SK-N-SH (cell line): ENCODE measurements around the gene TLNRD1.

ENCODE experiments used
- EP300 ChIP-seq, 2 experiments: IDR thresholded peaks; 2 replicates each; pipeline versions ENCODE4 v1.4.0 to v1.6.1; 2012; ENCODE audit warnings: borderline replicate concordance in 1 of 2, low read depth in 1 of 2, low read length in 1 of 2
- JUND ChIP-seq: IDR thresholded peaks from 2 replicates; pipeline ENCODE4 v1.4.0; 2012
- MXI1 ChIP-seq: IDR thresholded peaks from 2 replicates; pipeline ENCODE4 v1.6.1; 2012; ENCODE audit warnings: mild to moderate bottlenecking, low read depth, low read length, improper control_type of control experiment
- POLR2AphosphoS5 ChIP-seq: IDR thresholded peaks from 2 replicates; pipeline ENCODE4 v1.6.1; 2012; ENCODE audit warnings: low read depth, low read length
- TF ChIP-seq, protein P1 (sequence below): fragments of 200-600 bp; sonication (generic); IDR thresholded peaks from 2 replicates; pipeline ENCODE4 v1.6.1; 2017; ENCODE audit warnings: antibody characterized with exemption, mild to moderate bottlenecking, moderate library complexity

DNA sequence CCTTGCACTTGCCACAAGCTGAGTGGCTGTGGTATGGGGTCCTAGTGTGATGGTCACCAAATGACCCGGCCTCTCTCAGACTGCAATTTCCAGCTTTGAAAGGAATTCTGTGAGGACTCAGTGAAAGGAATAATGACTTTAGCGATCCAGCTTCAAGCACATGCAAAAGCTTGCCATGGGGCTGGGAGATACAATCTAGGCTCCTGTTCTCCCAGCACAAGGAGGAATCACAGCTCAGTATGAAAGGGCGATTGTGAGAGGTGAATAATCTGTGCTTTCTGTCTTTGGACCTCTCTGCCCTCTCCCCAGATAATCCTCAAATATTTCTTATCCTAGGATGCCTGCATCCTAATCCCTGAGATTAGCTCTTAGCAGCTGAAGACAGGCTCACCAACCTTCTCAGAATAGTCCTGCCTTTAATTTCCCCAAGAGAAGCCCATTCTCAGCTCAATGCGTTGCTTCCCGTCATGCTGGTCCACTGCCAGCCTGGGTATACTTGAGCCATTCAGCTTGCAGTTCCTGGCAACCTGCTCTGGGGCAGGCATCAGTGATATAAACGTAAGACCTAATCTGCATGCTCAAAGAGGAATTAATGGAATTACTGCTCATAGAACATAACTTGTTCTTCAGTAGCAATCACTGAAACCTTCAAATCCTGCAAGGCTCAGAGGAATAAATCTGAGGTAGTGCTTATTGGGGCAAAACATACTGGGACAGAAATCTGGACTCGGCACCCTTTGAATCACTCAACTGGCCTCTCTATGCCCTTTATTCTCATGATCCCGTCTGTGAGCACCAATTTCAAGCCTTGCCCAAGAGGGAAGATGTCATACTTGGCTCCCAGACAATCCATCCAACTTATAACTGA lies 15.1 kb downstream of the TLNRD1 start:
- TF ChIP-seq, protein P1, sequence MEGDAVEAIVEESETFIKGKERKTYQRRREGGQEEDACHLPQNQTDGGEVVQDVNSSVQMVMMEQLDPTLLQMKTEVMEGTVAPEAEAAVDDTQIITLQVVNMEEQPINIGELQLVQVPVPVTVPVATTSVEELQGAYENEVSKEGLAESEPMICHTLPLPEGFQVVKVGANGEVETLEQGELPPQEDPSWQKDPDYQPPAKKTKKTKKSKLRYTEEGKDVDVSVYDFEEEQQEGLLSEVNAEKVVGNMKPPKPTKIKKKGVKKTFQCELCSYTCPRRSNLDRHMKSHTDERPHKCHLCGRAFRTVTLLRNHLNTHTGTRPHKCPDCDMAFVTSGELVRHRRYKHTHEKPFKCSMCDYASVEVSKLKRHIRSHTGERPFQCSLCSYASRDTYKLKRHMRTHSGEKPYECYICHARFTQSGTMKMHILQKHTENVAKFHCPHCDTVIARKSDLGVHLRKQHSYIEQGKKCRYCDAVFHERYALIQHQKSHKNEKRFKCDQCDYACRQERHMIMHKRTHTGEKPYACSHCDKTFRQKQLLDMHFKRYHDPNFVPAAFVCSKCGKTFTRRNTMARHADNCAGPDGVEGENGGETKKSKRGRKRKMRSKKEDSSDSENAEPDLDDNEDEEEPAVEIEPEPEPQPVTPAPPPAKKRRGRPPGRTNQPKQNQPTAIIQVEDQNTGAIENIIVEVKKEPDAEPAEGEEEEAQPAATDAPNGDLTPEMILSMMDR = no peak
- TF ChIP-seq EP300 (IDR thresholded peaks at IDR 0.05; ENCODE audit: borderline replicate concordance in 1 of 2, low read depth in 1 of 2, low read length in 1 of 2) = no peak
- no peak for TF ChIP-seq MXI1
- TF ChIP-seq JUND = no peak
- no peak for TF ChIP-seq POLR2AphosphoS5
